ENCODE measurements around the gene DCXR. TPM values are rescaled to one million over a fixed set of nuclear protein-coding genes. Genes with fewer than 3 reads are reported as not detected.

The DCXR gene
- total RNA-seq, 2 donors from 2014 or later = 169 to 213 TPM

DNA sequence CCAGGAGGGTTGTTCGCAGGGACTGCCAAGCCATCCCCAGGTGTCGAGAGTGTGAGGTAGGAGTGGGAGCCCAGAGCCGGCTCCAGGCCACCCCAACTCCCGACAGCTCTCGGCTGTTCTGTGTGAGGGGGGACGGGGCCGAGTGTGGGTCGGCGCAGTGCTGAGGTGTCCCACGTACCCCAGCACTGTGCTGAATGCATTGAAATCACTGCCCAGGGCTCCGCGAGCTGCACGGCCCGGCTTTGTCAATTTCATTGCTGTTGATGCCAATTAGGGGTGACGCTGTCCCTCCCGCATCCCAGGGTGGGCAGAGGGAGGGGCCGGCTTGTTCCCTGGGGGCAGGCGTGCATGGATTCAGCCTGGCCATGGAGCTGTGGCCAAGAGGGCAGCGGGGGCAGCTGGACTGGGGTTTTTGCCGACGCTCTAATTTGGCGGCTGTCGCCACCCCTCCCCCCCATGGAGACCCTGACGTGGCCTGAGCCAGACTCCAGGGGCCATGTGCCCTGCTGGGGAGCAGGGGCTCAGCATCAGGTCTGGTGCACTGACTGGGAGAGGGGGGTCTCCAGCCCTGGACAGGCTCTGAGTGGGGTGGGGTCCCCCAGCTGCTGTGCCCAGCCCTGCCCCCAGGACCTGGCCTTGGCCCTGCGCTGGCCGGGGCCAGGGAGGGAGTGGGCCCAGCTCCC, 29.1 kb downstream of the DCXR start:
- Histone ChIP-seq H3K27me3 (no peaks in the 10 kb centered on the region), H3K36me3 (no peaks in the 10 kb centered on the region), H3K4me3 (no peak overlapping the region), H3K4me1 (peaks cover 0 to 27% of the 10 kb centered on the region in 2 donors), H3K9me3 (no peaks in the 10 kb centered on the region), H3K27ac (no peak overlapping the region)
- DNase-seq (ENCODE audit: low spot score) = no peak
- TF ChIP-seq, protein P1, sequence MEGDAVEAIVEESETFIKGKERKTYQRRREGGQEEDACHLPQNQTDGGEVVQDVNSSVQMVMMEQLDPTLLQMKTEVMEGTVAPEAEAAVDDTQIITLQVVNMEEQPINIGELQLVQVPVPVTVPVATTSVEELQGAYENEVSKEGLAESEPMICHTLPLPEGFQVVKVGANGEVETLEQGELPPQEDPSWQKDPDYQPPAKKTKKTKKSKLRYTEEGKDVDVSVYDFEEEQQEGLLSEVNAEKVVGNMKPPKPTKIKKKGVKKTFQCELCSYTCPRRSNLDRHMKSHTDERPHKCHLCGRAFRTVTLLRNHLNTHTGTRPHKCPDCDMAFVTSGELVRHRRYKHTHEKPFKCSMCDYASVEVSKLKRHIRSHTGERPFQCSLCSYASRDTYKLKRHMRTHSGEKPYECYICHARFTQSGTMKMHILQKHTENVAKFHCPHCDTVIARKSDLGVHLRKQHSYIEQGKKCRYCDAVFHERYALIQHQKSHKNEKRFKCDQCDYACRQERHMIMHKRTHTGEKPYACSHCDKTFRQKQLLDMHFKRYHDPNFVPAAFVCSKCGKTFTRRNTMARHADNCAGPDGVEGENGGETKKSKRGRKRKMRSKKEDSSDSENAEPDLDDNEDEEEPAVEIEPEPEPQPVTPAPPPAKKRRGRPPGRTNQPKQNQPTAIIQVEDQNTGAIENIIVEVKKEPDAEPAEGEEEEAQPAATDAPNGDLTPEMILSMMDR (IDR thresholded peaks at IDR 0.05) = no peak

DNA sequence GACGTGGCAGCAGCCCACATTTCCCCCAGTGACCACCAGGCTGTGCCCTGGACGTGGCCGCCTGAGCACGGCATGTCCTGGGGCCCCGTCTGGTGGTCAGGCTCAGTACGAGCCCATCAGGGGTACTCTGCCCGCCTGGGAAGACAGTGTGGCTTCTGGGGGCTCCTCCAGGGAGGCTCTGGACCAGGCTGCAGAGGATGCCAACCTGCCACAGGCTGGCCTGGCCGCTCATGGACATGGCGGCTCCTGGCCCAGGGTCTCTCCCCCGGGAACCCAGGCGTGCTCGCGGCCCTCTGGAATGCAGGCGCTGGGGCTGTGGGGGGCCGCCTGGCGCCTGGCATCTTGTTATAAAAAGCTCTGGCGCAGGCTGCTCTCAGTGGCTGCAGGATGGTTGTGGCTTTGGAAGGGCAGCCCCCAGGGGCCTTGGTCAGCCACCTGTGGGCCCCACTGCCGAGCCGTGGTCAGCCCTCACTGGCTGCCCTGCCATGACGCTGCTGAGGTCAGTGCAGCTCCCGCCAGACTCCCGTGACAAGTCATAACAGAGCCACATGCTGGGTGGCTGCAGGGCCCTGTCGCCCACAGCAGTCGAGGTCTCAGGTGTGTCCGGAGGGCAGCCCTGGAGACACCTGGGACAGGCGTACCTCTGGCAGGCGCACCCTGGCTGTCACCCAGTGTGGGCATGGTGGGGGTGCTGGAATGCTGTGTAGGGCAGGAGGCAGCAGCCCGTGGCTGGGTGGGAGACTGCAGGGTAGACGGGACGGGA, 29.8 kb downstream of the DCXR start:
- H3K27me3 ChIP-seq = no peaks in the 10 kb centered on the region
- H3K36me3 ChIP-seq = no peaks in the 10 kb centered on the region
- H3K9me3 ChIP-seq = no peaks in the 10 kb centered on the region
- H3K4me3 ChIP-seq = no peak overlapping the region
- TF ChIP-seq, protein P1 (IDR thresholded peaks at IDR 0.05) = no peak
- DNase-seq (ENCODE audit: low spot score) = no peak
- H3K4me1 ChIP-seq = peaks cover 0 to 29% of the 10 kb centered on the region in 2 donors
- H3K27ac ChIP-seq = no peak overlapping the region

DNA sequence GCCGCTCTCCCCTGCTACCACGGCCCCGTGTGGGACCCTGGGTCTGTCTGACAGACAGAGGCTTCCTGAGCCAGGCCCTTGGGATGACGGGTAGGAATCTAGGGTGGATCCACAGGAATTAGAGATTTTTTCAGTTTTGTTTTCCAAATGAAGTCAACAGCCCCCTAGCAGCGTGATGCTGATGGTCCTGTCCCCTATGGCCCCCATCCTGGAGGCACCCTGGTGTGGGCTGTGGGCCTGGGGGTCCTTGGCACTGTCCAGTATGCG, 30.3 kb downstream of the DCXR start:
- TF ChIP-seq, protein P1 (IDR thresholded peaks at IDR 0.05) = no peak
- no peak overlapping the region for H3K27ac ChIP-seq

DNA sequence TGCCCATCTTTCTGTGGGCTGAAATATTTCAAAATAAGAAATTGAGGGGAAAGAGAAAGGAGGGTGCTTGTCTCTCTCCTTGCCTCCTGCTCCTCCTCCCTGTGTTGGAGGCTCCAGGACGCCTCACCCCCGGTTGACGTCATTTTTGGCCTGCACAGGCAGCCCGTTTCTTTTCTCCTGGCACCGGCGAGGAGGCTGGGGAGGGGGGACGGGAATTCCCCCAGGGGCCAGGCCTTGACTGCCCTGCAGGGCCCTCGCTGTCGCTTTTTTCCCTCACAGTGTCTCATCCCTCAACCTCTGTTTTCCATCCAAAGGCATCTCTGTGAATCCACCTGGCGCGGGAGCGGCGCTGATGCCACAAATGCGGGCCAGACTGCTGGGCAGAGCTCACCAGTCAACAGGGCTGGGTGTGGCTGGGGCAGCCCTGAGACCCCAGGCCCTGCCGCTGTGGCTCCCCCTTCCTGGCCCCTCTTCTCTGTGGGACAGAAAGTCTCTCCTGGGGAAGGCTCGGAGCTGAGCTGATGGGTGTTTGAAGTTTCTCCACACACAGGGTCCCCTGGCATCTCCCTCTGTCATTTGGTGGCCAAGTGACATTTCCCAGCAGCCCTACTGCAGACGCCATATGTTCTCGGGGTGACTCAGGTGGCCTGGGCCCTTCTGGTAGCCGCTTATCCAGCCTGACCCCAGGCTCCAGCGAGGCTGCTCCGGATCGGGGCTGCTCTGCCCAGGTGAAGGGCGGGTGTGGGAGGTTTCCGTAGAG, 30.8 kb downstream of the DCXR start:
- no peaks in the 10 kb centered on the region for H3K9me3 ChIP-seq
- no peak overlapping the region for H3K4me3 ChIP-seq
- TF ChIP-seq, protein P1 (IDR thresholded peaks at IDR 0.05) = no peak
- H3K4me1 ChIP-seq = peaks cover 0 to 30% of the 10 kb centered on the region in 2 donors
- H3K27ac ChIP-seq = no peak overlapping the region
- no peaks in the 10 kb centered on the region for H3K27me3 ChIP-seq
- H3K36me3 ChIP-seq = no peaks in the 10 kb centered on the region
- DNase-seq (ENCODE audit: low spot score) = no peak

More for the DNA sequence above, 30.3 kb downstream of the DCXR start:
- Histone ChIP-seq H3K4me1 (peaks cover 0 to 30% of the 10 kb centered on the region in 2 donors), H3K4me3 (no peak overlapping the region), H3K27me3 (no peaks in the 10 kb centered on the region), H3K9me3 (no peaks in the 10 kb centered on the region), H3K36me3 (no peaks in the 10 kb centered on the region)
- no peak for DNase-seq (ENCODE audit: low spot score)

DNA sequence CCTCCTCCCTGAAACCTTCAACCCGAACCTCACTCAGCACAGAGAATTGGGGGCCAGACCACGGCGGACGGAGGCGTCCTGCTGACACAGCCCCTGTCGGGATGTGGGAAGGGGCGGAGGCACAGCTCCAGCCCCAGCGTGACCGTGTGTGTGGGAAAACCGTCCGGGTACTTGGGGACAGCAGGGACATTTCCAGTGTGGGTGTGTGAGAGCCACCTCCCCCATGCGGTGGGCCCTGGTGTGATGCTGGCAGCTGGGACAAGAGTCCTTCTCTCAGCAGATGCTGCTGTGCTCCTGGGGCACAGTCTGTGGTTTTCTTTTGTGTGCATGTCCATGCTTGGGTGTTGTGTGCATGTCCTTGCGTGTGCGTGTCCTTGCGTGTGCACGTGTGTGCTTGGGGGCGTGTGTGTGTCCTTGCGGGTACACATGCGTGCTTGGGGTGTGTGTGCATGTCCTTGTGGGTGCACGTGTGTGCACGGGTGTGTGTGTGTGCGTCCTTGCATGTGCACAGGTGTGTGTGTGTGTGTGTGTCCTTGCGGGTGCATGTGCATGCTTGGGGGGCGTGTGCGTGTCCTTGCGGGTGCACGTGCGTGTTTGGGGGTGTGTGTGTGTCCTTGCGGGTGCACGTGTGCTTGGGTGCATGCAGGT, 31.7 kb downstream of the DCXR start:
- Histone ChIP-seq H3K9me3 (no peaks in the 10 kb centered on the region), H3K4me1 (peaks cover 0 to 30% of the 10 kb centered on the region in 2 donors), H3K36me3 (no peaks in the 10 kb centered on the region), H3K27me3 (no peaks in the 10 kb centered on the region), H3K27ac (no peak overlapping the region), H3K4me3 (no peak overlapping the region)
- TF ChIP-seq, protein P1 (IDR thresholded peaks at IDR 0.05) = no peak
- DNase-seq (ENCODE audit: low spot score) = no peak
